Measurements from ENCODE around the gene SEC14L6. TPM values are rescaled to one million over a fixed set of nuclear protein-coding genes. Genes with fewer than 3 reads are reported as not detected.

SEC14L6 gene
- total RNA-seq, 1 donor from 2014 or later, result 17.2 TPM

GRCh38 chr22:30521368-30522156 is 25.0 kb downstream of the SEC14L6 start:
- no peak for TF ChIP-seq CTCF (IDR thresholded peaks at IDR 0.05)
- intact Hi-C loops (cut with DNase I), result no loop called here
- H3K27me3 ChIP-seq, result no peaks in the 10 kb centered on the region
- H3K9me3 ChIP-seq, result no peaks in the 10 kb centered on the region
- H3K27ac ChIP-seq, result no peak overlapping the region
- H3K4me1 ChIP-seq, result no peaks in the 10 kb centered on the region
- H3K36me3 ChIP-seq, result no peaks in the 10 kb centered on the region
- DNase-seq (no peak), ATAC-seq (no peak)
- H3K4me3 ChIP-seq, result no peak overlapping the region

DNA sequence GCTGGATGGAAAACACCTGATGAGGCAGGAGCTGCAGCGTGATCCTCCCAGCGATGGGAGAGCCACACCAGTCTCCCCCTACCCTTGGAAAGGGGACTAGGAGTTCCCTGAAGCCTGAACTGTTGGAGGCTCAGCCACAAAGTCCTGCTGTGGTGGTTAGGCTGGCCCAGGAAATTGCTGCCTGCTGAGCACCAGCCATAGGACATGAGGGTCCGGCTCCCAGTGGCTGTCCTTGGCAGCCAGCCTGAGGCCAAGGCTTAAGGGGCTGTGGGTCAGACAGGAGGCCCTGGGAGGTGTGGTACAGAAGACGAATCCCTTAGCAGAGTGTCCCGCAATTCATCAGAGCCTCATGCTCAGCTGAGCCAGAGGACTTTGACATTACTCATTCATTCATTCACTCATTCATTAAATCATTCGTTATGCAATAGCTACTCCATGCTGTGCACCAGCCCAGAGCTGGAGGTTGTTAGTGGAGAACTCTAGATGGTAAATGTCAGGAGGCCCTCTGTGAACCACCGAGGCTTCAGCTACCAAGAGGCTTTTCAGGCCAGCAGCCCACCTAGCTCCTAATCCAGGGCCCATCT is 26.6 kb downstream of the SEC14L6 start:
- Histone ChIP-seq H3K27ac (no peak overlapping the region), H3K4me1 (no peaks in the 10 kb centered on the region), H3K4me3 (no peak overlapping the region), H3K27me3 (no peaks in the 10 kb centered on the region), H3K36me3 (no peaks in the 10 kb centered on the region), H3K9me3 (no peaks in the 10 kb centered on the region)
- DNase-seq (no peak), ATAC-seq (no peak)
- intact Hi-C loops (cut with DNase I), result no loop called here
- TF ChIP-seq CTCF (IDR thresholded peaks at IDR 0.05), result no peak

DNA sequence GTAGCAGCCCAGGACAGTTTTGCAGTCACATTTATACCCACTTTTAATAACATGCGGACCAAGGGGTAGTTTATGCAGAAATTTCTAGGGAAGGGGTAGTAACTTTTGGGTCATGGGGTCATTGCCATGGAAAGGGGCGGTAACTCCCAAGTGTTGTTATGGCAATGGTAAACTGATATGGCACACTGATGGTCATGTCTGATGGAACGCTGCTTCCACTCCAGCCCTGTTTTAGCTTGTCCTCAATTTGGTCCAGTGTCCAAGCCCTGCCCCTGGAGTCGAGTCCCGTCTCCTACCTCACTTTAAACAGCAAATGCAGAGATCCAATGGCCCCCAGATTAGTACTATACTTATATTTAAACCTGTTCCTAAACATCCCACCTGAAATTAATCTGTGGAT is 29.8 kb downstream of the SEC14L6 start:
- Histone ChIP-seq H3K27me3 (no peaks in the 10 kb centered on the region), H3K4me1 (no peaks in the 10 kb centered on the region), H3K27ac (no peak overlapping the region), H3K36me3 (no peaks in the 10 kb centered on the region), H3K9me3 (no peaks in the 10 kb centered on the region), H3K4me3 (no peak overlapping the region)
- intact Hi-C loops (cut with DNase I), result no loop called here
- no peak for TF ChIP-seq CTCF (IDR thresholded peaks at IDR 0.05)
- no peak for ATAC-seq
- no peak for DNase-seq

- ATAC-seq (peak; percentile 53), DNase-seq (no peak)
- Histone ChIP-seq H3K27ac (no peak overlapping the region), H3K36me3 (no peaks in the 10 kb centered on the region), H3K4me1 (no peaks in the 10 kb centered on the region), H3K27me3 (no peaks in the 10 kb centered on the region), H3K9me3 (no peaks in the 10 kb centered on the region), H3K4me3 (no peak overlapping the region)
- no peak for TF ChIP-seq CTCF (IDR thresholded peaks at IDR 0.05)
- intact Hi-C loops (cut with DNase I), result no loop called here
Measured at GRCh38 chr22:30516273-30516672, 30.3 kb downstream of the SEC14L6 start.

DNA sequence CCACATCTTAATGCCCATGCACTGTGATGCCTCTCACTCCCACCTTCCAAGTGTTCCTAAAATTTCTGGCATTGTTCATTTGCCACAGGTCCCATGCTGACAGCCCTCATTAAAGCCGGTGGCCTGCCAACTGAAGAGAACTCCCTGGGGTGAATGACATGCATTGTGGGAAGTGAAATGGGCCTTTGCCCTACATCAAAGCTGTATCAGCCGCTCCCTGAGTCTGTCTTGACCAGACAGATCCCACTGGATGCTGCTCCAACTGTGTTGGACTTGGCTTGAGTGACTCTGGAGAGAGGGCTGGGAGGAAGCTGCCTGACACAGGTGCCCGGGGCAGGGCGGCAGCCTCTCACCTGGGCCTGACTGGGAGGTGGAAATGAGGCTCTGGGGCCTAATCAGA is 32.3 kb downstream of the SEC14L6 start:
- ATAC-seq (no peak), DNase-seq (no peak)
- Histone ChIP-seq H3K4me1 (no peaks in the 10 kb centered on the region), H3K4me3 (no peak overlapping the region), H3K27ac (no peak overlapping the region), H3K36me3 (no peaks in the 10 kb centered on the region), H3K9me3 (no peaks in the 10 kb centered on the region), H3K27me3 (no peaks in the 10 kb centered on the region)
- intact Hi-C loops (cut with DNase I), result no loop called here
- no peak for TF ChIP-seq CTCF (IDR thresholded peaks at IDR 0.05)
